H1 (cell line): ENCODE measurements around the gene NME9. TPM values are rescaled to one million over a fixed set of nuclear protein-coding genes. Genes with fewer than 3 reads are reported as not detected.

Experiments used
- CTCF ChIA-PET: fragments of 300-600 bp; sonication (Branson Sonifier 250); formaldehyde crosslinking; loops from one replicate; lab custom pipeline; 2021; ENCODE audit not compliant: partially characterized antibody; lab: Charles Lee
- POLR2A ChIA-PET: fragments of 300-600 bp; sonication (Branson Sonifier 250); formaldehyde crosslinking; loops from one replicate; lab custom pipeline; 2021; ENCODE audit warnings: inconsistent platforms; ENCODE audit not compliant: partially characterized antibody; lab: Charles Lee
- DNase-seq, 2 experiments: peaks; one replicate each; pipeline versions ENCODE4 v3.0.0 to v3.0.0-alpha.2; 2010 to 2022; ENCODE audit warnings: low spot score in 2 of 2, low read depth in 1 of 2, mixed read lengths in 1 of 2
- FAIRE-seq: peaks from 2 replicates; lab custom pipeline; 2011; peaks lifted over from hg19 to GRCh38; lab: Jason Lieb, UNC
- H2AFZ ChIP-seq: 2 replicates; pipeline ENCODE4 v1.8.1; 2012; ENCODE audit warnings: low read length, inconsistent platforms
- H2AK5ac ChIP-seq: 2 replicates; pipeline ENCODE4 v1.6.1; 2013; ENCODE audit warnings: low read depth, low read length
- H2BK120ac ChIP-seq: replicated peaks from 2 replicates; pipeline ENCODE3; 2013; ENCODE audit warnings: low read depth, low read length, inconsistent platforms
- H2BK12ac ChIP-seq: 2 replicates; pipeline ENCODE4 v1.6.1; 2013; ENCODE audit warnings: low read depth, low read length
- H2BK15ac ChIP-seq: 2 replicates; pipeline ENCODE4 v1.6.1; 2013; ENCODE audit warnings: low read length
- H2BK20ac ChIP-seq: 2 replicates; pipeline ENCODE4 v1.6.1; 2013; ENCODE audit warnings: low read length
- H2BK5ac ChIP-seq: 2 replicates; pipeline ENCODE4 v1.6.1; 2013; ENCODE audit warnings: low read depth, low read length
- H3K14ac ChIP-seq: 2 replicates; pipeline ENCODE4 v1.6.1; 2013; ENCODE audit warnings: inconsistent platforms; ENCODE audit not compliant: insufficient read length
- H3K18ac ChIP-seq: 2 replicates; pipeline ENCODE4 v1.6.1; 2013; ENCODE audit warnings: low read length; ENCODE audit errors: extremely low read depth
- H3K23ac ChIP-seq: 2 replicates; pipeline ENCODE4 v1.6.1; 2013; ENCODE audit warnings: inconsistent platforms; ENCODE audit not compliant: insufficient read length
- H3K23me2 ChIP-seq: 2 replicates; pipeline ENCODE4 v1.6.1; 2013; ENCODE audit warnings: low read depth, low read length
- H3K27ac ChIP-seq: 2 replicates; pipeline ENCODE4 v1.6.1; 2011; ENCODE audit warnings: low read depth, low read length, inconsistent platforms
- H3K27me3 ChIP-seq, 4 experiments: replicated peaks in 1 of 4; 1 replicate in 1 of 4; 2 replicates in 3 of 4; pipeline versions ENCODE4 v1.6.1 to v1.8.1; 2011 to 2013; ENCODE audit warnings: low read length in 3 of 4, mild to moderate bottlenecking in 3 of 4, inconsistent platforms in 2 of 4, mixed read lengths in 2 of 4, moderate library complexity in 1 of 4; ENCODE audit not compliant: control insufficient read depth in 3 of 4, insufficient read depth in 3 of 4; ENCODE audit errors: extremely low read depth in 1 of 4
- H3K36me3 ChIP-seq, 4 experiments: 2 replicates each; pipeline versions ENCODE4 v1.6.1 to v1.8.1; 2011 to 2013; ENCODE audit warnings: mild to moderate bottlenecking in 4 of 4, low read length in 3 of 4, moderate library complexity in 2 of 4, control low read depth in 1 of 4, inconsistent platforms in 1 of 4; ENCODE audit not compliant: insufficient read depth in 4 of 4, control insufficient read depth in 2 of 4
- H3K4ac ChIP-seq: replicated peaks from 2 replicates; pipeline ENCODE3; 2013; ENCODE audit warnings: low read length, low read depth, mixed read lengths, inconsistent platforms; ENCODE audit not compliant: insufficient read length
- H3K4me1 ChIP-seq, 4 experiments: replicated peaks in 1 of 4; 1 replicate in 1 of 4; 2 replicates in 3 of 4; pipeline versions ENCODE4 v1.6.1 to v1.8.1; 2011 to 2013; ENCODE audit warnings: low read length in 3 of 4, inconsistent platforms in 2 of 4, mixed read lengths in 1 of 4; ENCODE audit not compliant: insufficient read depth in 4 of 4, control insufficient read depth in 3 of 4
- H3K4me2 ChIP-seq, 2 experiments: 2 replicates each; pipeline versions ENCODE4 v1.6.1 to v1.8.1; 2011 to 2013; ENCODE audit warnings: low read depth in 2 of 2, low read length in 2 of 2, control low read depth in 1 of 2, inconsistent platforms in 1 of 2, mild to moderate bottlenecking in 1 of 2; ENCODE audit not compliant: insufficient read depth in 1 of 2
- H3K4me3 ChIP-seq, 4 experiments: fragments of 200-600, 300-600 bp in 1 of 4; sonication (generic), shearing (Covaris generic), sonication (Bioruptor Twin) in 1 of 4; 2 replicates each; pipeline versions ENCODE4 v1.5.1 to v1.8.1; 2011 to 2016; ENCODE audit warnings: low read length in 4 of 4, low read depth in 3 of 4, control low read depth in 2 of 4, inconsistent platforms in 2 of 4, mild to moderate bottlenecking in 2 of 4, mixed read lengths in 1 of 4, moderate library complexity in 1 of 4; ENCODE audit not compliant: insufficient read depth in 2 of 4; ENCODE audit errors: extremely low read depth in 1 of 4
- H3K56ac ChIP-seq: replicated peaks from 2 replicates; pipeline ENCODE3; 2013; ENCODE audit warnings: low read depth, mild to moderate bottlenecking, mixed read lengths, low read length, inconsistent platforms; ENCODE audit not compliant: insufficient read length
- H3K79me1 ChIP-seq: 2 replicates; pipeline ENCODE4 v1.6.1; 2013; ENCODE audit warnings: low read depth, low read length, control low read depth
- H3K79me2 ChIP-seq, 2 experiments: 2 replicates each; pipeline versions ENCODE4 v1.6.1 to v1.8.1; 2012 to 2013; ENCODE audit warnings: low read length in 2 of 2, mild to moderate bottlenecking in 2 of 2, inconsistent platforms in 1 of 2; ENCODE audit not compliant: insufficient read depth in 2 of 2, control insufficient read depth in 1 of 2
- H3K9ac ChIP-seq, 4 experiments: replicated peaks in 1 of 4; 1 replicate in 1 of 4; 2 replicates in 3 of 4; pipeline versions ENCODE4 v1.6.1 to v1.8.1; 2011 to 2013; ENCODE audit warnings: low read depth in 3 of 4, low read length in 3 of 4, control low read depth in 2 of 4, mild to moderate bottlenecking in 2 of 4, moderate library complexity in 2 of 4, inconsistent platforms in 1 of 4; ENCODE audit errors: extremely low read depth in 1 of 4
- H3K9me3 ChIP-seq, 2 experiments: 2 replicates each; pipeline versions ENCODE4 v1.6.1 to v1.8.1; 2012 to 2013; ENCODE audit warnings: mild to moderate bottlenecking in 2 of 2, moderate library complexity in 2 of 2, control low read depth in 1 of 2, inconsistent platforms in 1 of 2, low read depth in 1 of 2, low read length in 1 of 2, mixed read lengths in 1 of 2; ENCODE audit not compliant: insufficient read depth in 2 of 2
- H4K20me1 ChIP-seq, 2 experiments: replicated peaks in 1 of 2; 2 replicates each; pipeline versions ENCODE3 to v1.8.1; 2011 to 2013; ENCODE audit warnings: inconsistent platforms in 2 of 2, low read length in 2 of 2, mild to moderate bottlenecking in 1 of 2; ENCODE audit not compliant: insufficient read depth in 2 of 2, control insufficient read depth in 1 of 2
- H4K5ac ChIP-seq: 2 replicates; pipeline ENCODE4 v1.6.1; 2013; ENCODE audit warnings: low read length, low read depth, mixed read lengths, inconsistent platforms; ENCODE audit not compliant: insufficient read length
- H4K8ac ChIP-seq: 2 replicates; pipeline ENCODE4 v1.8.0; 2013; ENCODE audit warnings: mild to moderate bottlenecking, moderate library complexity, low read length, inconsistent platforms; ENCODE audit not compliant: insufficient read depth; ENCODE audit errors: extremely low read depth
- H4K91ac ChIP-seq: replicated peaks from 2 replicates; pipeline ENCODE3; 2013; ENCODE audit warnings: low read length, mixed read lengths, inconsistent platforms; ENCODE audit not compliant: insufficient read length
- CBX5 ChIP-seq: fragments of 300-800, 300-1000 bp; sonication (generic); IDR thresholded peaks from 2 replicates; pipeline ENCODE4 v1.7.1; 2016; ENCODE audit warnings: antibody characterized with exemption, low read length, low read depth
- WGBS, 2 experiments: shearing (Covaris generic) in 1 of 2; methylation state at CpG; one replicate each; pipeline versions ENCODE4 v1.1.6 to v1.1.7; 2013 to 2015; ENCODE audit warnings: low lambda C conversion rate in 2 of 2, mixed read lengths in 2 of 2, inconsistent platforms in 1 of 2, low coverage in 1 of 2, missing lambda C conversion rate in 1 of 2; ENCODE audit not compliant: insufficient replicate concordance in 2 of 2, insufficient coverage in 1 of 2, insufficient read length in 1 of 2; ENCODE audit errors: extremely low coverage in 1 of 2, missing lambda C conversion rate in 1 of 2; 5-methylcytosine and 5-hydroxymethylcytosine counted together
- polyA plus RNA-seq, 7 experiments: library from polyadenylated mRNA; depleted of rRNA in 3 of 7; stranded (reverse) in 5 of 7; unstranded in 2 of 7; fragments of >200 nt in 5 of 7; fragments of 200-250 nt in 2 of 7; gene quantifications; 1 replicate in 5 of 7; 2 replicates in 1 of 7; 4 replicates in 1 of 7; pipeline versions ENCODE4 v1.2.1 to v1.2.3, GENCODE V29; 2011 to 2013; ENCODE audit warnings: missing spikeins in 2 of 7, mixed read lengths in 2 of 7
- total RNA-seq: library from RNA; stranded (reverse); fragmentation: NEBNext Ultra II Directional; extraction: Animal tissue kit (Norgen Biotek cat#: 25700); gene quantifications from 2 replicates; pipeline ENCODE4 v1.2.1, GENCODE V29; 2021

NME9 gene
- total and polyA plus RNA-seq, 2 of the 8 experiments (the other 6 are each of a cell fraction or from before 2014, with no cell fraction given), result 0.11 TPM; not detected in 1

GRCh38 chr3:138303474-138303873, 26.2 kb downstream of the NME9 start:
- no peaks in the 10 kb centered on the region for H3K23me2 ChIP-seq

More at GRCh38 chr3:138303474-138303873, 26.2 kb downstream of the NME9 start:
- H3K18ac ChIP-seq, result no peak overlapping the region
- no peak overlapping the region for H4K5ac ChIP-seq
- no peak overlapping the region for H3K23ac ChIP-seq
- no peak overlapping the region for H3K4ac ChIP-seq
- H2BK15ac ChIP-seq, result no peak overlapping the region
- no peak for FAIRE-seq
- no peaks in the 10 kb centered on the region for H3K27me3 ChIP-seq
- H3K79me1 ChIP-seq, result no peaks in the 10 kb centered on the region
- no peak overlapping the region for H3K4me3 ChIP-seq
- no peaks in the 10 kb centered on the region for H3K79me2 ChIP-seq
- no peak overlapping the region for H2BK5ac ChIP-seq
- no peak overlapping the region for H3K4me2 ChIP-seq
- no peaks in the 10 kb centered on the region for H3K4me1 ChIP-seq
- no peak overlapping the region for H2BK12ac ChIP-seq
- no peak overlapping the region for H4K8ac ChIP-seq
- H3K9me3 ChIP-seq, result no peaks in the 10 kb centered on the region; a peak in 2 of 4 replicates
- H2BK120ac ChIP-seq, result no peak overlapping the region
- no peak overlapping the region for H2AFZ ChIP-seq
- no peak overlapping the region for H3K9ac ChIP-seq
- TF ChIP-seq CBX5, result no peak
- TF ChIP-seq, all 59 proteins: peak for 0
- H2BK20ac ChIP-seq, result no peak overlapping the region
- peaks cover 0 to 1% (median 0%) of the 10 kb centered on the region in 4 experiments; a peak in 2 of 8 replicates for H3K36me3 ChIP-seq
- no peak overlapping the region for H3K14ac ChIP-seq
- H4K91ac ChIP-seq, result no peak overlapping the region
- no peak overlapping the region for H2AK5ac ChIP-seq
- H3K27ac ChIP-seq, result no peak overlapping the region
- 96% methylated on average over 6 of the region's 6 CpGs; no CpG with 5 or more reads in 1 of the 2 experiments for WGBS, 2 experiments
- no peak for DNase-seq
- no peak overlapping the region for H3K56ac ChIP-seq
- peaks cover 0 to 3% of the 10 kb centered on the region in 2 experiments for H4K20me1 ChIP-seq
- CTCF ChIA-PET, result interaction anchor here (0.9 to 1.2 kb wide), 3 partner anchors 12 to 202 kb away, joined by 3 read pairs; no protein-coding TSS in a partner anchor
- POLR2A ChIA-PET, result interaction anchor here (1.2 to 1.4 kb wide), 3 partner anchors 9 to 25 kb away, joined by 3 read pairs; no protein-coding TSS in a partner anchor
